GM18526 (cell line): ENCODE results near the gene TUFT1.

Experiments
- POLR2A ChIP-seq: IDR thresholded peaks from 3 replicates; pipeline ENCODE4 v1.6.1; 2011; ENCODE audit not compliant: insufficient read length; ENCODE audit errors: extremely low read depth

TUFT1 gene

DNA sequence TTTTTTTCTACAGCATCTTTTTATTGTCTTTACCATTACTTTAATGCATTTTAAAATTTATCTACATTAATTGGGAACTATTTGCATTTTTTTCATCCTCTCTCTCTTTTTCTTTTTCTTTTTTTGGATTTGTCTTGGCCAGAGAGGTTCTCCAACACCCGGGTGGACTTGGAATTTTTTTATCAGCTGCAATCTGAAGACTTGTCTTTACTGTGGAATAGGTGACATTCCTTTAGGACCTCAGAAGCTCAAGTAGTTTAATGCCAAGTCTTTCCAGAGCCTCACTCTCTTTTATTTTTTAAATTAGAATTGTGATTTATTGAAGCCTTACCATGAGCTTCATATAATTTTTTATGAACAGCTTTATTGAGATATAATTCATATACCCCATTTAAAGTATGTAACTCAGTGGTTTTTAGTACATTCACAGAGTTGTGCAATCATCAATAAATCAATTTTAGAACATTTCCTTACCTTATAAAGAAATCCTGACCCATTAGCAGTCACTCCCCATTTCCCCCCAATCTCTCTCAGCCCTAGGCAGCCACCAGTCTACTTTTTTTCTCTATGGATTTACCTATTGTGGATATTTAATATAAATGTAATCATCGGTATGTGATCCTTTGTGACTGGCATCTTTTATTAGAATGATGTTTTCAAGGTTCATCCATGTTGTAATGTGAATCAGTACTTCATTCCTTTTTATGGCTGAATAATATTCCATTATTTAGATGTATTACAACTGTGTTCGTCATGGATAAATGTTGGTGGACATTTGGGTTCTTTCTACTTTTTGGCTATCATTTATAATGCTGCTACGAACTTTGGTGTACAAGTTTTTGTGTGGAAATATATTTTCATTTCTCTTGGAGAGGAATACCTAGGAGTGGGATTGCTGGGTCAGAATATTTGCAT, 6.2 kb downstream of the TUFT1 start:
- no peak for TF ChIP-seq POLR2A

DNA sequence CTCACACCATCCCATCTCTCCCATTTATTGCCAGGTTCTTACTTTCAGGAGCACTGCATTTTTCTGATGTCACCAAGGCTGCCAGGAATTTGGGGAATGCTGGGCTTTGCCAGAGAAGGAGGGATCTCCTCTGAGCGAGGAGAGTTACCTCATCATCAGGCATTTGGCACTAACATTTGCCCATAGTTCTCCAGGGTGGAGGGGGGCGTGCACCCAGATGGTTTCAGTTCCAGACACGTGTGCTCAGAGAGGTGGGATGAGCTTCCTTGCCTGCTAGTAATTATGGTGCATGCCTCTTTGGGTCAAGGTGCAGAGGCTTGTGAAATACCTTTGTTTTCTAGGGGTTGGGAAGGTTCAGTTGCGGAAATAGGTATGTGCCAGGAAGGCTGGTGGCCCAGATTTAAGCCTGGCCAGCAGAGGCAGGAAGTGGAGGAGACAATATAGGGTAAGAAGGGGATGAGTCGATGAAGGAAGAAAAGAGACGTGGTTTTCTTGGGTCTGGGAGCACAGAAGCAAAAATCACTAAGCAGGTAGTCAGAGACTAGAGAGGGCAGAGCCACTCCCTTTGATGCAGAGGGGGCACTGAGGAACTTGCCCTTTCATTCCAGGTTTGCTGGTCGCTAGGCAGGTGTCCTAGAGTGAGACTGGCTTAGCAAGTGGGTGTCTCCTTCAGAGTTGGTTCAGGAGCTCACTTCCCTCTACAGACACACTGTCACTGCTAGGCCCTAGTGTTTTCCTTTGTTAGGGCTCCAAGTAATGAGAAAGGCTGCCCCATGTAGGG, 7.2 kb downstream of the TUFT1 start:
- no peak for TF ChIP-seq POLR2A

DNA sequence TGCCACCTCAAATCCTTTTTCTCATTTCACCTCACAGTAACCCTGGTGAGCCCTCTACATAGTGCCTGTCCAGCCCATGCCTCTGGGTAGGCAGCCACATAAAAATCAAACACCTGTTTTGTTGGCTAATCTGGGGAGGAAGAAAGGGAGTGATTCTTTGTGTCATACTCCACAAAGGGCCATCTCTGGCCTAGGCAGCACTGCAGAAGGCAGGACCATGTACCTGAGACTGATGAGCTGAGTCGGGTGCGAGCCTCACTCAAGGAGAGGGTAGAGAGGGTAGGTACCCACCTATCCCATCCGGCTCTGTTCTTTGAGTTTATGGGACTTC, 7.8 kb downstream of the TUFT1 start:
- TF ChIP-seq POLR2A, result no peak

DNA sequence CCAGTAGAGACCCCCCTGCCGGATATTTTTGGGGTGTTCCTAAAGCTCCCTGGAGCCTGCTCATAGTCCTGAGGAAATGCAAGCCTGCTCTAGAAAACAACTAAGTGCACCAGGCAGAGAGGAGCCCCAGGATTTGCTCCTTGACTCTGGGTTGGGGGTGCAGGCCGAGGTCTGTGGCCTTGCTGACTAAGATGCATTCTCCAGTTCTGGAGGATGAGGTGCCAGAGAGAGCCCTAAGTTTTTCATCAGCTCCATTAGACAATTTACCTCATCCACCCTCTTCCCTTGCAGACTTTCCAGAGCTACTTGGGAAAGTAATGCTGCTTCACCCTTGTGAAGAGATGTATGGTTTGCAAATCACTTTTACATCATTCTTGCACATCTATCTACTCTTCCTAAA, 9.1 kb downstream of the TUFT1 start:
- no peak for TF ChIP-seq POLR2A

DNA sequence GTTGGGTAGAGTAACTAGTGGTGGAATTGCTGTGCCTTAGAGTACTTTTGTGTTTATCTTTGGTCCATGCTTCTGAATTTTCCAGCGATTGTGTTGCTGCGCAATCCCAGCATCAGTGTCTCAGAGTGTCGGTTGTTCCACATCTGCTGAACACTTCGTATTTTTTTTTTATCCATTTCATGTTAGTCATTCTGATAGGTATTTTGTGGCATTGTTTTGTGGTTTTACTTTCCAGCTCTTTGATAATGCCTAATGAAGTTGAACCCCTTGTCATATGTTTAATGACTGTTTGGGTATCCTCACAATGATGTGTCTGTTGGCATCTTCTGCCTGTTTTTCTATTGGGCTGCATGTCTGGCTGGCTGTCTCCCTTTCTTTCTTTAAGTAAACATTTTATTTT, 13.6 kb downstream of the TUFT1 start:
- no peak for TF ChIP-seq POLR2A

DNA sequence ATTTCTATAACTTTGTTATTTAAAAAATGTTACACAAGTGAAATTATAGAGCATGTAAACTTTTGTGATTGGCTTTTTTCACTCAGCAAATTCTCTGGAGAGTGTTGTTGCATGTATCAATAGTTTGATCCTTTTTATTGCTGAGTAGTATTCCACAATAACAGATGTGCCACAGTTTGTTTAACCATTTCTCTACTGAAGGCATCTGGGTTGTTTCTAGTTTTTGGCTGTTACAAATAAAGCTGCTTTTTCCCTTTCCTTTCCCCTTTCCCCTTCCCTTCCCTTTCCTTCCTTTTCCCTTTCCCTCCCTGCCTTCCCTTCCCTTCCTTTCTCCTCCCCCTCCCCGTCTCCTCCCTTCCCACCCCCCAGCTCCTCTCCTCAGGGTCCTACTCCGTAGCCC, 15.9 kb downstream of the TUFT1 start:
- no peak for TF ChIP-seq POLR2A

- no peak for TF ChIP-seq POLR2A
Observed at GRCh38 chr1:151562661-151563060, 22.6 kb downstream of the TUFT1 start.

DNA sequence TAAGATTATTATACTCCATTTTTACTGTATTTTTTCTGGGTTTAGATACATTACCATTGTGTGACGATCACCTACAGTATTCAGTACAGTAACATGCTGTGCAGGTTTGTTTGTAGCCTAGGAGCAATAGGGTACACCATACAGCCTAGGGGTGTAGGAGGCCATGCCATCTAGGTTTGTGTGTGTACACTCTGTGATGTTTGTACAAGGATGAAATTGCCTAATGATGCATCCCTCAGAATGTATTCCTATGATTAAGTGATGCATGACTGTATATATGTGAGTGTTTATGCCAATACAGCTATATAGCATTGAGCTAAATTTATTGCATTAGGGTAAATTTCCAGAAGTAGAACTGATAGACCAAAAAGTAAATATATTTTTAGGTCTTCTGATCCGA, 23.3 kb downstream of the TUFT1 start:
- no peak for TF ChIP-seq POLR2A

GRCh38 chr1:151565502-151566189, 25.5 kb downstream of the TUFT1 start:
- no peak for TF ChIP-seq POLR2A

GRCh38 chr1:151568626-151569088, 28.5 kb downstream of the TUFT1 start:
- TF ChIP-seq POLR2A, result no peak

DNA sequence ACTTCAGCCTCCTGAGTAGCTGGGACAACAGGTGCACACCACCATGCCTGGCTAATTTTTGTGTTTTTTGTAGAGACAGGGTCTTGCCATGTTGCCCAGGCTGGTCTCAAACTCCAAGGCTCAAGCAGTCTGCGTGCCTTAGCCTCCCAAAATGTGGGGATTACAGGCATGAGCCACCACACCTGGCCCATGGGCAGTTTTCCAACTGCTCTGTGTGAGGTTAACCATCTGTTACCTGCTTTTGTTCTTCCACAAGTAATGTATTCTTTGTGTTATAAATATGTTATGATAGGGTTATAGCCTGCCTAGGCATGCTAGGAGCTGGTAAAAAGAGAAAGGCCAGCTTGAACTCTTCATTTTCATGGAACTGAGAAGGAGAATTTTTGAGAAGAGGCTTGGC, 30.7 kb downstream of the TUFT1 start:
- TF ChIP-seq POLR2A, result no peak

- no peak for TF ChIP-seq POLR2A
Observed at GRCh38 chr1:151574575-151575529, 34.7 kb downstream of the TUFT1 start.

DNA sequence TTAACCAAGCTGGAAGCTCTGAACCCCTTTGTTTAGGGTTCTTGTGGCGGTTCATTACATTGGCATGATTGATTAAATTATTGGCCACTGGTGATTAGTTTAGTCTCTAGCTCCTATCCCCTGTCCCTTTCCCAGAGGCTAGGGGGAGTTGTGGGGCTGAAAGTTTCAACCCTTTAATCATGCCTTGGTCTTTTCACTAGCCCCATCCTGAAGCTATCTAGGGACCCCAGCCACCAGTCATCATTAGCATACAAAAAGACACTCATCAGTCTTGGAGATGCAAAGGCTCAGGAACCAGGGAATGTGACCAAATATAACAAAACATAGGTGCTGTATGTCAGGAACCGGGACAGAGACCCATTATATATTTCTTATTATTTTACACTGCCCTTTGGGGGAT, 37.1 kb downstream of the TUFT1 start:
- TF ChIP-seq POLR2A, result no peak

DNA sequence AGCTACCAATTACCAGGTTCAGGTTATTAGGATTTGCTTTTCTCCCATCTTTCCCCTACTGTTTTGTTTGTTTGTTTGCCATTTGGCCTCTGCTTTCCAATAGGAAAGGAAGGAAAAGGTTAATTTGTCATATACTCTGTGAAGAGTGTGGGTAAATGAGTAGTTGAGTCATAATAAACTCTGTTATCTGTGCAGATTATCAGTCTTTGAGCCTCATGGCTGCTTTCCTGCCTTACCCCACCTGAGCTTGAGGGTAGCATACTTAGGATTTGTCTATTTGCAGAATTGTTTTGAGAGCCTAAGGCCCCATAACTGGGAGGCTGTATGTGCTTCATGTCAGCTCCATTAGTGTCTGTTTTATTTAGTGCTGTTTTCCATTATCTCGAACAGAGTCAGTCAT, 38.8 kb downstream of the TUFT1 start:
- TF ChIP-seq POLR2A, result no peak
